ENCODE measurements around the gene KIF1B.

GRCh38 chr1:10288029-10288615 lies 77.8 kb downstream of the KIF1B start:
- no peak for TF ChIP-seq CTCF (conservative IDR thresholded peaks at IDR 0.05; ENCODE audit: low read depth, low read length)
- TF ChIP-seq EZH2 (IDR thresholded peaks at IDR 0.05; ENCODE audit: borderline replicate concordance, low read depth, low read length, poor library complexity, severe bottlenecking), result no peak
